Uterus (tissue), 4 donors: ENCODE results near the gene MALT1. TPM values are rescaled to one million over a fixed set of nuclear protein-coding genes. Genes with fewer than 3 reads are reported as not detected.

Experiments used
- DNase-seq, 2 donors: peaks; one replicate each; pipeline ENCODE4 v3.0.0-alpha.2; 2019 to 2020
- H3K27ac ChIP-seq, 2 donors: fragments of 200-600 bp; sonication (generic); 1 replicate in 1 of 2; 2 replicates in 1 of 2; pipeline ENCODE4 v1.5.1; 2016 to 2018
- H3K27me3 ChIP-seq, 2 donors: fragments of 200-600 bp; sonication (generic); one replicate each; pipeline ENCODE4 v1.5.1; 2018 to 2019; ENCODE audit warnings: control low read depth in 1 of 2
- H3K36me3 ChIP-seq, 2 donors: fragments of 200-600 bp; sonication (generic); one replicate each; pipeline ENCODE4 v1.5.1; 2019; ENCODE audit warnings: control low read depth in 1 of 2
- H3K4me1 ChIP-seq, 2 donors: fragments of 200-600 bp; sonication (generic); one replicate each; pipeline ENCODE4 v1.5.1; 2018 to 2019; ENCODE audit warnings: control low read depth in 1 of 2
- H3K4me3 ChIP-seq, 2 donors: fragments of 200-600 bp; sonication (generic); 1 replicate in 1 of 2; 2 replicates in 1 of 2; pipeline ENCODE4 v1.5.1; 2018 to 2019; ENCODE audit warnings: mild to moderate bottlenecking in 1 of 2
- H3K9me3 ChIP-seq, 2 donors: fragments of 200-600 bp; sonication (generic); one replicate each; pipeline ENCODE4 v1.5.1; 2019; ENCODE audit warnings: control low read depth in 1 of 2
- CTCF ChIP-seq, 4 experiments: fragments of 200-600 bp in 2 of 4; fragments of 450-650 bp in 2 of 4; sonication (generic) in 2 of 4; IDR thresholded peaks; one replicate each; pipeline ENCODE4 v1.5.1; 2016 to 2019; ENCODE audit warnings: antibody characterized with exemption in 4 of 4, mild to moderate bottlenecking in 2 of 4, moderate library complexity in 1 of 4
- POLR2A ChIP-seq, 2 donors: fragments of 450-650 bp; IDR thresholded peaks; one replicate each; pipeline ENCODE4 v1.6.1; 2016; ENCODE audit warnings: antibody characterized with exemption in 2 of 2, mild to moderate bottlenecking in 1 of 2, moderate library complexity in 1 of 2
- intact Hi-C: fragments of 100-400 bp; cut with DNase I; formaldehyde crosslinking; loops from one replicate; pipeline ENCODE4 v1.15.1; 2023; ENCODE audit warnings: low total_unique reads
- total RNA-seq, 4 donors: library from RNA; depleted of rRNA in 3 of 4; stranded (reverse); fragments of >200 nt in 3 of 4; gene quantifications; one replicate each; pipeline versions ENCODE4 v1.1.0 to v1.2.4, GENCODE V29; 2014 to 2023
- donor health status: DM: yes; HTN: yes; CAD: no.

Gene MALT1
- total RNA-seq, 4 donors from 2014 or later: 22.1 to 51.4 (median 30.5) TPM

- Histone ChIP-seq H3K9me3 (no peaks in the 10 kb centered on the region), H3K4me3 (no peak overlapping the region), H3K36me3 (no peaks in the 10 kb centered on the region), H3K4me1 (no peaks in the 10 kb centered on the region), H3K27ac (no peak overlapping the region), H3K27me3 (no peaks in the 10 kb centered on the region)
- DNase-seq: no peak
- TF ChIP-seq POLR2A (IDR thresholded peaks at IDR 0.05) (no peak), CTCF (IDR thresholded peaks at IDR 0.05) (no peak)
- intact Hi-C loops: no loop called here
Observed at GRCh38 chr18:58758046-58758445, 86.8 kb downstream of the MALT1 start.

- Histone ChIP-seq H3K9me3 (no peaks in the 10 kb centered on the region), H3K4me3 (no peak overlapping the region), H3K27ac (no peak overlapping the region), H3K27me3 (no peaks in the 10 kb centered on the region), H3K36me3 (no peaks in the 10 kb centered on the region), H3K4me1 (no peaks in the 10 kb centered on the region)
- DNase-seq: no peak
- intact Hi-C loops: no loop called here
- no peak for TF ChIP-seq POLR2A (IDR thresholded peaks at IDR 0.05)
- TF ChIP-seq CTCF (IDR thresholded peaks at IDR 0.05): no peak
Observed at GRCh38 chr18:58758606-58759005, 87.3 kb downstream of the MALT1 start.

GRCh38 chr18:58761241-58761969 lies 90.1 kb downstream of the MALT1 start:
- H3K27me3 ChIP-seq: no peaks in the 10 kb centered on the region
- TF ChIP-seq CTCF (IDR thresholded peaks at IDR 0.05): no peak
- TF ChIP-seq POLR2A (IDR thresholded peaks at IDR 0.05): no peak
- intact Hi-C loops: no loop called here
- H3K27ac ChIP-seq: no peak overlapping the region
- DNase-seq: no peak
- no peaks in the 10 kb centered on the region for H3K4me1 ChIP-seq
- no peaks in the 10 kb centered on the region for H3K9me3 ChIP-seq
- no peaks in the 10 kb centered on the region for H3K36me3 ChIP-seq
- H3K4me3 ChIP-seq: no peak overlapping the region

GRCh38 chr18:58761970-58762780 lies 90.9 kb downstream of the MALT1 start:
- no peaks in the 10 kb centered on the region for H3K9me3 ChIP-seq
- H3K27ac ChIP-seq: no peak overlapping the region
- no peak overlapping the region for H3K4me3 ChIP-seq
- H3K36me3 ChIP-seq: no peaks in the 10 kb centered on the region
- intact Hi-C loops: no loop called here
- no peaks in the 10 kb centered on the region for H3K27me3 ChIP-seq
- no peak for DNase-seq
- H3K4me1 ChIP-seq: no peaks in the 10 kb centered on the region
- TF ChIP-seq CTCF (IDR thresholded peaks at IDR 0.05) (no peak), POLR2A (IDR thresholded peaks at IDR 0.05) (no peak)

GRCh38 chr18:58762781-58763171 lies 91.5 kb downstream of the MALT1 start:
- intact Hi-C loops: no loop called here
- H3K9me3 ChIP-seq: no peaks in the 10 kb centered on the region
- DNase-seq: no peak
- H3K36me3 ChIP-seq: no peaks in the 10 kb centered on the region
- H3K27ac ChIP-seq: no peak overlapping the region
- TF ChIP-seq POLR2A (IDR thresholded peaks at IDR 0.05) (no peak), CTCF (IDR thresholded peaks at IDR 0.05) (no peak)
- H3K4me3 ChIP-seq: no peak overlapping the region
- no peaks in the 10 kb centered on the region for H3K4me1 ChIP-seq
- no peaks in the 10 kb centered on the region for H3K27me3 ChIP-seq
